HG02678 (cell line): ENCODE measurements around the gene MPP3.

Source experiments
- ATAC-seq: cut with Tn5 transposase; IDR thresholded peaks from one replicate; pipeline ENCODE4 v1.9.1; 2021; ENCODE audit warnings: mild to moderate bottlenecking, moderate library complexity; ENCODE audit not compliant: unreplicated experiment

MPP3 gene

GRCh38 chr17:43778337-43779144, 54.4 kb downstream of the MPP3 start, which contains the start of gene DUSP3:
TSS of gene DUSP3 (minus strand) at chr17:43778977. CDS start at chr17:43778924, 53 bp downstream.
- peak; percentile 90 for ATAC-seq

DNA sequence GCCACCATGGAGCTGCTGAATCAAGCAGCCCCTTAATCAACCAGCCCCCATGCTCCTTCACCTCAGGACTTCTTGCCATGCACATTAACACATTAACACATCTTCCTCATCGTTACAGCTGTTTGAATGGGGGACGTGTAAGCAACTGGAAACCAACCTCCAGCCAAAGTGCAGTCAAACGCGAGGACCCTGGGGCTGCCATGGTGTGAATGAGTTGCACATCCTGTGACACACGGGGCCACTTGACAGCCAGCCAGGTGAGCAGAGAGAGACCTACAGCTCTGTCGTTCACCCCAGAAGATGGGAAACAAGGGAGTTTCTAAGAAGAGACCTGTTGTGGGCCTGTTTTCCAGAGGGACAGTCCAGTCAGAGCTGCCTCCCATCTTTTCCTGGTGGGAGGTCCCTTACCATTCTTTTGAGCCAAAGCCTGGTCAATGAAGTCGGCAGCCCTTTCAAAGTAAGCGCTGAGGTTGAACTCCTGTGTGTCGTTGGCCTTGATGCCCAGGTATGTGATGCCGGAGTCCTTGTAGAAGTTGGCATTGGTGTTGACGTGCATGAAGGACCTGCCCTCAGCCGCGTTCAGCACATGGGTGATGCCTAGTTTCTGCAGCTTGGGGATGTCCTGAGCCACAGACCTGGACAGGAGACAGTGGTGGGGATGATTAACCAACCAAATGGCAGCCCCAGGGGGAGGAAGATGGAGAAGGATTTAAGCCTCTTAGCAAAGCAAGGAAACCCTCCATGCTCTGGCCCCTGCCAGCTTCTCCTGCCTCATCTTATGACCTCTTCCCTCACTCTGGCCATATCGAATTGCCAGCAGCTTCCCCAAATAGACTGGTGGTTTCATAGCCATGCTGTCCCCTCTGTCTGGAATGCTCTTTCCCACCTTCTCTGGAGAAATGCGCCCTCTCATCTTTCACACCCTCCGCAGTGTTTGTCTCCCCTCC, 58.4 kb downstream of the MPP3 start:
- no peak for ATAC-seq

- no peak for ATAC-seq
Observed at GRCh38 chr17:43772877-43773648, 59.9 kb downstream of the MPP3 start.

DNA sequence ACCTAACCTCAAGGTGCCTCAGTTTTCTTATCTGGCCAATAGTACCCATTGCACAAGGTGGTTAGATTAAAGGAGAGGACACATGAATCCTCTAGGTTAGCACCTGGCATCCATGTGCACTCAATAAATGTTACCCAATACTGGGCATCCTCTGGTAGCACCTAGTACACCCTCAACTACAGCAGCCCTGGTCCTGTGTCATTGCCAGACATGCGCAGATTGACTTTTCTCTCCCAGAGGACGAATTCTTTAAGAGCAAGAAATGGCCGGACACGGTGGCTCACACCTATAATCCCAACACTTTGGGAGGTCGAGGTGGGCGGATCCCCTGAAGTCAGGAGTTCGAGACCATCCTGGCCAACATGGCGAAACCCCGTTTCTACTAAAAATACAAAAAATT, 61.5 kb downstream of the MPP3 start:
- no peak for ATAC-seq

DNA sequence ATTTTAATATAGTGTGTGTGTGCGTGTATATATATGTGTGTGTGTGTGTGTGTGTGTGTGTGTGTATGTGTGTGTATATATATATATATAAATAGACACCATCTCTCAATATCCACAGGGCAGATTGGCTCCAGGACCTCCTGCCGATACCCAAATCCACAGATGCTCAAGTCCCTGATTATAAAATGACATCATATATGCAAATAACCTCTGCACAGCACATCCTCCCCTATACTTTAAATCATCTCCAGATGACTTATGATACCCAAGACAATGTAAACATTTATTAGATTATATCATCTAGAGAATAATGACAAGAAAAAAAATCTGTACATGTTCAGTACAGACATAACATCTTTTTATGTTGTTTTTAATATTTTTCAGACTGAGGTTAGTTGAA, 62.0 kb downstream of the MPP3 start:
- no peak for ATAC-seq

GRCh38 chr17:43769859-43770258, 63.1 kb downstream of the MPP3 start:
- no peak for ATAC-seq

DNA sequence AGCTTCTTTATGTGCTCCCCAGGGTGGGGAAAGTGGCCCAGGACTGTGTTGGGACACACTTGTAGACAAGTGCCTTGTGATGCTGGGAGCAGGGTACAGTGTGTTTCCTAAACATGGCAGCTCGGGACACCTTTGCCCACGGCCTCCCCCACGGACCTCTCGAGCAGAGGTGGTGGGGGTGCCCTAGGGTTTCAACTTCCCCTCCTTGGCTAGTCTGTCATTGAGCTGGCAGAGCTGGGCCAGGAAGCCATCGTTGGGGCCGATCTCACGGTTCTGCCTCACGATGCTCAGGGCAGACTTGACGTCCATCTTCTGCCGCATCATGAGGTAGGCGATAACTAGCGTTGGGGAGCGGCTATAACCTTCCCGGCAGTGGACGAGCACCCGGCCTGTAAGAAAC, 63.5 kb downstream of the MPP3 start:
- ATAC-seq, result no peak

DNA sequence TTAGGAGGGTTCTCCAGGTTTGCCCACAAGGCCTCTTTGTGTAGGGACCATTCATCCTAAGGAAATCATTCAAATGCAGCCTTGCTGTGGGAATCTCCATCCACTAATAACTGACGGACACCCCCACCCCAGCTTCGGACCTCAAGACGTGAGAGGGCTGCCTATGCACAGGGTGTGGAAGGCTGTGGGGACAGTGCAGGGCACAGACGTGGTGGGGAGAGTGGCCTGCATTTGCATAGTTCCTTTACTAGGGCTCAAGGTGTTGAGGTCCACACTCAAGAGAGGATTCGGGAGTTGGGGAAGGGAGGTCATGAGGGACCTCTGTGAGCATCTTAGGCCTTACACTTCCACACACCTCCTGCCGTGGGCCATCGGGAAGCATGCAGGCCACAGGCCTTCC, 64.0 kb downstream of the MPP3 start:
- ATAC-seq, result no peak

DNA sequence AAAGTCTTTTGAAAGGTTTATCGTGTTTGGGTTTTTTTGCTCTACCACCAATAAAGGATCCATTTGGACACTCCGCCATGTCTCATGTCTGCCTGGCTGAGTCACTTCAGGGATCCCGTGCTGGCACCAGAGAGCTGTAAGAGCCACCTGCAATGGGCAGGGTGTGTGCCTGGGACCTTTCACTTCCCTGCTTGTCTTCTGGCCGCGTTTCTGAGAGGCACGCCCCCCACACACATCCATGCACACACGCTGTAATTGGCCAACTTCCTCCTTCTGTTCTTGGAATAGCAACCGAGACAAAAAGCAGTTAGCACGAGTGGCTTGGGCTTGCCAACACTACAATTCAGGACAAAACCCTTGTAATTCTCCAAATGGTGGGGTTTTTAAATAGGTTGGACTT, 64.6 kb downstream of the MPP3 start:
- ATAC-seq, result no peak

DNA sequence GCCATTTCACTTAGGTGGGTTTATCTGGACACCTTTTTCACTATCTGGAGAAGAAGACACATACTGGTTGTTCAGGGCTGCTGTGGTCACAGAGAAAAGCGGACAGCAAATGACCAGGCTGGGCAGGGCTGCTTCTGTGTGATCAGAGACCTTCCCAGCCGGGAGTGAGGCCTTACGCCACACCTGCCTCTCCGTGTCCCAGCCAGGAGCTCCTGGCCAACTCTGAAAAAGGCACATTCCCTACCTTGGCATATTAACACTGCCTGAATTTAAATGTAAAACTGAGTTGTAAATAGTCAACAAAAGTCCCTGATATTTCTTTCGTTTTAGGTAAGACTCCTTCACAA, 65.3 kb downstream of the MPP3 start:
- ATAC-seq, result no peak

GRCh38 chr17:43767053-43767712, 65.8 kb downstream of the MPP3 start:
- no peak for ATAC-seq

GRCh38 chr17:43766413-43767052, 66.4 kb downstream of the MPP3 start:
- no peak for ATAC-seq

GRCh38 chr17:43760254-43760852, 72.6 kb downstream of the MPP3 start:
- ATAC-seq, result peak; percentile 62

- ATAC-seq, result no peak
Observed at GRCh38 chr17:43759836-43760235, 73.1 kb downstream of the MPP3 start.

GRCh38 chr17:43758497-43759174, 74.3 kb downstream of the MPP3 start, which contains the start of gene SOST:
TSS of gene SOST (minus strand) at chr17:43758791. CDS start at chr17:43758741, 50 bp downstream.
- no peak for ATAC-seq

DNA sequence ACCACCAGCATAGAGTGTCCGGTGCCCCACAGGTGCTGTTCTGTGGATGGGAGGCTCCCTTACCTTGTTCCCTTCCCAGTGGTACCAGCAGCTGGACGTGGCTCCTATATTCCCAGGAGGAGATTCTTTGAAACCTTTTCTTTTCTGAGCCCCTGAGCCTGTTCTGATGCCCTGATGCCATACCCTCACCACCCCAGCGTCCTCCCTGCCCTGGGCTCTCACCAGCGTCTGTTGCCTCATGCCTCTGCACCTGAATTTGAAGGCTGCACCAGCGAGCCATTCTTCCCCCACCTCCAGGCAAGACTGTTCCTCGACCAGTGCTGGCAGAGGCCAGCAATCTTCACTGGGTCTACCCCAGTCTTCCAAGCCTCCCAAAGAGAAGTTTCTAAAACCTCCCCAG, 74.9 kb downstream of the MPP3 start:
- ATAC-seq, result no peak

- no peak for ATAC-seq
Observed at GRCh38 chr17:43757171-43757660, 75.7 kb downstream of the MPP3 start.

- ATAC-seq, result no peak
Observed at GRCh38 chr17:43756201-43756600, 76.7 kb downstream of the MPP3 start.

DNA sequence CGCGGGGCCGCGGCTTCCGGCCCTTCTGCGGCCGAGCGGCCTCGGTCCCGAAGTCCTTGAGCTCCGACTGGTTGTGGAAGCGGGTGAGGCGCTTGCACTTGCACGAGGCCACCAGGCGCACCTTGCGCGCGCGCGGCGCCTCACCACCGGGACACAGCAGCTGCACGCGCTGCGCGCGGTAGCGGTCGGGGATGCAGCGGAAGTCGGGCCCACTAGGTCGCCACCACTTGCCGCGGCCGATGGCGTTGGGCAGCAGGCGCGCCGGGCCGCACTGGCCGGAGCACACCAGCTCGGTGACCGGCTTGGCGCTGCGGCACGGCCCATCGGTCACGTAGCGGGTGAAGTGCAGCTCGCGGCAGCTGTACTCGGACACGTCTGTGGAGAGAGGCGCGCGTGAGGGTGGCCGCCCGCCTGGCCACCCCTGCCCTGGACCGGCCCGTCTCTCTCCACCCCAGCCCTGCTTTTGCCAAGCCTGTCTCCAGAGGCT, 77.5 kb downstream of the MPP3 start:
- ATAC-seq, result no peak
